ENCODE data around the gene PRKCE. TPM values are rescaled to one million over a fixed set of nuclear protein-coding genes. Genes with fewer than 3 reads are reported as not detected.

PRKCE gene
- total RNA-seq, 2 experiments from 2014 or later: 15.4 to 16.2 TPM

GRCh38 chr2:45844796-45845457, 193.5 kb downstream of the PRKCE start:
- ATAC-seq (no peak), DNase-seq (no peak)
- Mint-ChIP-seq H3K4me1 (ENCODE audit: low read depth) (peaks cover 80% of the 10 kb centered on the region), H3K27ac (peak overlapping the region; percentile 62), H3K4me3 (no peak overlapping the region), H3K9me3 (ENCODE audit: insufficient read depth) (peaks cover 3% of the 10 kb centered on the region), H3K27me3 (ENCODE audit: low read depth) (no peaks in the 10 kb centered on the region), H3K36me3 (ENCODE audit: low read depth) (peaks cover 23% of the 10 kb centered on the region)
- ChIA-PET POLR2A (no interaction called here), CTCF (interaction anchor here (0.7 to 1.6 kb wide), 2 partner anchors 8 to 14 kb away, joined by 3 to 4 read pairs; no protein-coding TSS in a partner anchor)

DNA sequence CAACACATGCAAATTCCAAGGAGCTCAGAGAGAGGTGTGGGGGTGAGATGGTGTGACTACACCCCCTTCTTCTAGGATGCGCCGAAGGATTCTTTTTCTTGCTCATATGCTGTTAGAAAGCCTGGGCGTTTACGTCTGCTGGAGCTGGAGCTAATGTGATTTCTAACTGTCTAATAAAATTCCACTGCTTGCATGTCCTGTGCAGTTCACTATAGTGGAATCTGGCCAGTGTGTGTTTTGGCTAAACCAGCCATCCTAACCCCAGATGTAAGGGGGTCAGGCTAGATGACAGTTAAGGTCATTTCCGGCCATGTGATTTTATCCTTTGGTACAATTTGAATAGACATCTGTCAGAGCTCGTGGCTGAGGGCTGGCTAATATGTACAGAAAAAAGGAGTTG, 194.1 kb downstream of the PRKCE start:
- POLR2A ChIA-PET: no interaction called here
- peaks cover 3% of the 10 kb centered on the region for H3K9me3 Mint-ChIP-seq (ENCODE audit: insufficient read depth)
- H3K4me1 Mint-ChIP-seq (ENCODE audit: low read depth): peaks cover 80% of the 10 kb centered on the region
- H3K27ac Mint-ChIP-seq: no peak overlapping the region
- no peak overlapping the region for H3K4me3 Mint-ChIP-seq
- CTCF ChIA-PET: interaction anchor here (0.7 kb wide), 1 partner anchor 15 kb away, joined by 3 read pairs; no protein-coding TSS in a partner anchor
- DNase-seq: no peak
- no peak for ATAC-seq
- H3K36me3 Mint-ChIP-seq (ENCODE audit: low read depth): peaks cover 27% of the 10 kb centered on the region
- H3K27me3 Mint-ChIP-seq (ENCODE audit: low read depth): no peaks in the 10 kb centered on the region

- peak; percentile 49 for ATAC-seq
- peak; percentile 34 for DNase-seq
- CTCF ChIA-PET: interaction anchor here (0.8 to 1.9 kb wide), 8 partner anchors 10 to 71 kb away, joined by 3 to 7 read pairs (median 4); no protein-coding TSS in a partner anchor
Observed at GRCh38 chr2:45849491-45850283, 198.2 kb downstream of the PRKCE start.

GRCh38 chr2:45850558-45850957, 199.1 kb downstream of the PRKCE start:
- DNase-seq (no peak), ATAC-seq (no peak)
- no peaks in the 10 kb centered on the region for H3K27me3 Mint-ChIP-seq (ENCODE audit: low read depth)
- H3K4me3 Mint-ChIP-seq: no peak overlapping the region
- ChIA-PET POLR2A (interaction anchor here (1.6 kb wide), 1 partner anchor 40 kb away, joined by 4 read pairs; no protein-coding TSS in a partner anchor), CTCF (interaction anchor here (1.0 to 1.9 kb wide), 5 partner anchors 9 to 72 kb away, joined by 3 to 7 read pairs (median 4); no protein-coding TSS in a partner anchor)
- H3K4me1 Mint-ChIP-seq (ENCODE audit: low read depth): peaks cover 47% of the 10 kb centered on the region
- peaks cover 11% of the 10 kb centered on the region for H3K9me3 Mint-ChIP-seq (ENCODE audit: insufficient read depth)
- no peak overlapping the region for H3K27ac Mint-ChIP-seq
- peaks cover 46% of the 10 kb centered on the region for H3K36me3 Mint-ChIP-seq (ENCODE audit: low read depth)

More at GRCh38 chr2:45849491-45850283, 198.2 kb downstream of the PRKCE start:
- H3K4me1 Mint-ChIP-seq (ENCODE audit: low read depth): peaks cover 55% of the 10 kb centered on the region
- no peak overlapping the region for H3K4me3 Mint-ChIP-seq
- peaks cover 46% of the 10 kb centered on the region for H3K36me3 Mint-ChIP-seq (ENCODE audit: low read depth)
- POLR2A ChIA-PET: interaction anchor here (0.7 to 1.6 kb wide), 2 partner anchors 34 to 41 kb away, joined by 3 to 4 read pairs; no protein-coding TSS in a partner anchor
- peak overlapping the region; percentile 68 for H3K27ac Mint-ChIP-seq
- peaks cover 11% of the 10 kb centered on the region for H3K9me3 Mint-ChIP-seq (ENCODE audit: insufficient read depth)
- H3K27me3 Mint-ChIP-seq (ENCODE audit: low read depth): no peaks in the 10 kb centered on the region

- POLR2A ChIA-PET: no interaction called here
- ATAC-seq: no peak
Observed at GRCh38 chr2:45851111-45851510, 199.6 kb downstream of the PRKCE start.

DNA sequence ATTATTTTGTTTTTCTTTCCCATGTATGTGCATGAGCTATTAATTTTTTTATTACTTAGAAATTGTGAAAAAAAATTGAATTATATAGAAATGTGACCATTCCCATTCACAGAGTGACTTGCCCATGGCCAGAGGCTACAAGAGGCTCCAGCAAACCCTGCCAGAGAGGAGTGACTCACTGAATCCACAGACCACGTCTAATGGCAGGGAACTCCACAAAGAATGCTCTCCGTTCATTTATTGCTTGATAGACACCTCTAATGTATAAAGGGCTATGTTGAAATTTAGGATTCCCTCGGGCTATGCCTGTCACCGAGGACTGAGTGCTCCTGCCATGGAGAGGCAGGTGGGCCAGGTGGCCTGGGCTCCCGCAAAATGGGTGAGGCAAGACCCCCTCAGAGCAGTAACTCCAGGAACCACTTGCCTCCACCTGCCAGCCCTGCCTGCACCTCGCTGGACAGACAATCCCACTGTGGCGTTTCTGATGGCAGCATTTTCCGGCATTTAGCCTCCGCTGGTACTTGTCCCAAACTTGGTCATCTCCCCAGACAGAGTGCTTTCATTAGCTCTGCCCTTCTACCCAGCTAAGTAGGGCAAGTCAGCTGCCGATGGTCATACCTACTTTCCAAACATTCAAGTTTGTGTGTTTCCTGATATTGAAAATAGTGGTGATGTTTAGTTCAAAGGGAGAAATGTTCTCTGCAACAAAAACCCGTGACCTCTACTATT, 200.3 kb downstream of the PRKCE start:
- DNase-seq (no peak), ATAC-seq (no peak)
- H3K4me3 Mint-ChIP-seq: no peak overlapping the region
- no peaks in the 10 kb centered on the region for H3K27me3 Mint-ChIP-seq (ENCODE audit: low read depth)
- POLR2A ChIA-PET: no interaction called here
- CTCF ChIA-PET: no interaction called here
- peaks cover 42% of the 10 kb centered on the region for H3K36me3 Mint-ChIP-seq (ENCODE audit: low read depth)
- peaks cover 11% of the 10 kb centered on the region for H3K9me3 Mint-ChIP-seq (ENCODE audit: insufficient read depth)
- peaks cover 41% of the 10 kb centered on the region for H3K4me1 Mint-ChIP-seq (ENCODE audit: low read depth)
- no peak overlapping the region for H3K27ac Mint-ChIP-seq

More at GRCh38 chr2:45851111-45851510, 199.6 kb downstream of the PRKCE start:
- H3K4me3 Mint-ChIP-seq: no peak overlapping the region
- CTCF ChIA-PET: interaction anchor here (1.6 kb wide), 1 partner anchor 24 kb away, joined by 4 read pairs; no protein-coding TSS in a partner anchor
- H3K36me3 Mint-ChIP-seq (ENCODE audit: low read depth): peaks cover 42% of the 10 kb centered on the region
- no peak overlapping the region for H3K27ac Mint-ChIP-seq
- peaks cover 11% of the 10 kb centered on the region for H3K9me3 Mint-ChIP-seq (ENCODE audit: insufficient read depth)
- DNase-seq: no peak
- H3K27me3 Mint-ChIP-seq (ENCODE audit: low read depth): no peaks in the 10 kb centered on the region
- H3K4me1 Mint-ChIP-seq (ENCODE audit: low read depth): peaks cover 42% of the 10 kb centered on the region

- Mint-ChIP-seq H3K4me3 (no peak overlapping the region), H3K36me3 (ENCODE audit: low read depth) (peaks cover 43% of the 10 kb centered on the region), H3K4me1 (ENCODE audit: low read depth) (peaks cover 46% of the 10 kb centered on the region), H3K9me3 (ENCODE audit: insufficient read depth) (peaks cover 11% of the 10 kb centered on the region), H3K27me3 (ENCODE audit: low read depth) (no peaks in the 10 kb centered on the region), H3K27ac (no peak overlapping the region)
- CTCF ChIA-PET: interaction anchor here (1.9 kb wide), 1 partner anchor 9 kb away, joined by 4 read pairs; no protein-coding TSS in a partner anchor
- ATAC-seq (no peak), DNase-seq (no peak)
- POLR2A ChIA-PET: no interaction called here
Observed at GRCh38 chr2:45852450-45853150, 201.1 kb downstream of the PRKCE start.

GRCh38 chr2:45855374-45855773, 203.9 kb downstream of the PRKCE start:
- CTCF ChIA-PET: interaction anchor here (1.9 kb wide), 1 partner anchor 8 kb away, joined by 5 read pairs; no protein-coding TSS in a partner anchor
- POLR2A ChIA-PET: no interaction called here
- DNase-seq: no peak

GRCh38 chr2:45856391-45857274, 205.2 kb downstream of the PRKCE start:
- POLR2A ChIA-PET: no interaction called here
- ATAC-seq: no peak
- H3K4me1 Mint-ChIP-seq (ENCODE audit: low read depth): peaks cover 40% of the 10 kb centered on the region
- no peak overlapping the region for H3K27ac Mint-ChIP-seq
- DNase-seq: no peak
- no peaks in the 10 kb centered on the region for H3K27me3 Mint-ChIP-seq (ENCODE audit: low read depth)
- H3K9me3 Mint-ChIP-seq (ENCODE audit: insufficient read depth): no peaks in the 10 kb centered on the region
- peaks cover 24% of the 10 kb centered on the region for H3K36me3 Mint-ChIP-seq (ENCODE audit: low read depth)
- H3K4me3 Mint-ChIP-seq: no peak overlapping the region
- CTCF ChIA-PET: interaction anchor here (2.1 kb wide), 1 partner anchor 14 kb away, joined by 8 read pairs; no protein-coding TSS in a partner anchor

More at GRCh38 chr2:45855374-45855773, 203.9 kb downstream of the PRKCE start:
- Mint-ChIP-seq H3K36me3 (ENCODE audit: low read depth) (peaks cover 29% of the 10 kb centered on the region), H3K27me3 (ENCODE audit: low read depth) (no peaks in the 10 kb centered on the region), H3K27ac (no peak overlapping the region), H3K9me3 (ENCODE audit: insufficient read depth) (peaks cover 8% of the 10 kb centered on the region), H3K4me1 (ENCODE audit: low read depth) (peaks cover 39% of the 10 kb centered on the region), H3K4me3 (no peak overlapping the region)
- no peak for ATAC-seq

GRCh38 chr2:45857275-45857609, 205.8 kb downstream of the PRKCE start:
- ATAC-seq (no peak), DNase-seq (no peak)
- peaks cover 43% of the 10 kb centered on the region for H3K4me1 Mint-ChIP-seq (ENCODE audit: low read depth)
- no peak overlapping the region for H3K27ac Mint-ChIP-seq
- no peaks in the 10 kb centered on the region for H3K9me3 Mint-ChIP-seq (ENCODE audit: insufficient read depth)
- peaks cover 21% of the 10 kb centered on the region for H3K36me3 Mint-ChIP-seq (ENCODE audit: low read depth)
- no peaks in the 10 kb centered on the region for H3K27me3 Mint-ChIP-seq (ENCODE audit: low read depth)
- CTCF ChIA-PET: interaction anchor here (2.1 kb wide), 1 partner anchor 14 kb away, joined by 8 read pairs; no protein-coding TSS in a partner anchor
- POLR2A ChIA-PET: no interaction called here
- H3K4me3 Mint-ChIP-seq: no peak overlapping the region

Measured in activated CD8-positive, alpha-beta T cell treated with anti-CD3 and anti-CD28 coated beads, Interleukin-2, amount 10 ng/mL, durations not matched to agents 7 days and 5 days (primary cell).